HepG2 (cell line): Measurements from ENCODE around the gene SHISA9. TPM values are rescaled to one million over a fixed set of nuclear protein-coding genes. Genes with fewer than 3 reads are reported as not detected.

Experiments
- ADNP ChIP-seq: sonication (generic); formaldehyde crosslinking; IDR thresholded peaks from 2 replicates; pipeline ENCODE4 v1.4.0; 2020; ENCODE audit warnings: missing genetic modification reagents
- ARNT ChIP-seq: fragments of 450-650 bp; IDR thresholded peaks from 2 replicates; pipeline ENCODE4 v1.6.1; 2017
- ARNT2 ChIP-seq: sonication (generic); formaldehyde crosslinking; IDR thresholded peaks from 2 replicates; pipeline ENCODE4 v1.8.0; 2022; ENCODE audit warnings: mild to moderate bottlenecking, low read depth, missing genetic modification reagents, moderate library complexity
- HDAC2 ChIP-seq: sonication (generic); formaldehyde crosslinking; IDR thresholded peaks from 2 replicates; pipeline ENCODE4 v1.4.0; 2020; ENCODE audit warnings: missing genetic modification reagents
- HINFP ChIP-seq: sonication (generic); formaldehyde crosslinking; IDR thresholded peaks from 2 replicates; pipeline ENCODE4 v1.4.0; 2020; ENCODE audit warnings: low read depth, mild to moderate bottlenecking, missing genetic modification reagents
- KDM6A ChIP-seq: IDR thresholded peaks from 2 replicates; pipeline ENCODE4 v1.6.1; 2016; ENCODE audit warnings: low read depth
- KLF12 ChIP-seq: sonication (generic); formaldehyde crosslinking; IDR thresholded peaks from 2 replicates; pipeline ENCODE4 v1.4.0; 2020; ENCODE audit warnings: missing genetic modification reagents, borderline replicate concordance
- MAFG ChIP-seq: sonication (generic); formaldehyde crosslinking; IDR thresholded peaks from 2 replicates; pipeline ENCODE4 v1.5.1; 2020; ENCODE audit warnings: mild to moderate bottlenecking, missing genetic modification reagents
- MYC ChIP-seq: sonication (generic); formaldehyde crosslinking; IDR thresholded peaks from 2 replicates; pipeline ENCODE4 v1.9.0; 2021; ENCODE audit warnings: missing genetic modification reagents, borderline replicate concordance
- NR2F2 ChIP-seq: IDR thresholded peaks from 2 replicates; pipeline ENCODE4 v1.6.1; 2012; ENCODE audit warnings: low read depth, inconsistent platforms, borderline replicate concordance
- SMARCE1 ChIP-seq: fragments of 450-650 bp; IDR thresholded peaks from 2 replicates; pipeline ENCODE4 v1.6.1; 2017; ENCODE audit warnings: borderline replicate concordance
- SOX5 ChIP-seq: IDR thresholded peaks from 2 replicates; pipeline ENCODE4 v1.6.1; 2016; ENCODE audit warnings: borderline replicate concordance
- TGIF2 ChIP-seq: IDR thresholded peaks from 2 replicates; pipeline ENCODE4 v1.6.1; 2016; ENCODE audit warnings: control low read depth, missing compliant biosample characterization
- THAP7 ChIP-seq: sonication (generic); formaldehyde crosslinking; IDR thresholded peaks from 2 replicates; pipeline ENCODE4 v1.8.1; 2023; ENCODE audit warnings: mild to moderate bottlenecking, missing genetic modification reagents
- THAP9 ChIP-seq: sonication (generic); formaldehyde crosslinking; IDR thresholded peaks from 2 replicates; pipeline ENCODE4; 2020; ENCODE audit warnings: missing genetic modification reagents, mild to moderate bottlenecking, borderline replicate concordance
- ZBTB10 ChIP-seq: sonication (generic); formaldehyde crosslinking; IDR thresholded peaks from 2 replicates; pipeline ENCODE4 v1.4.0; 2020; ENCODE audit warnings: missing genetic modification reagents, borderline replicate concordance
- ZNF292 ChIP-seq: sonication (generic); formaldehyde crosslinking; IDR thresholded peaks from 2 replicates; pipeline ENCODE4 v1.8.1; 2022; ENCODE audit warnings: mild to moderate bottlenecking, low read depth, missing genetic modification reagents, borderline replicate concordance
- ZNF704 ChIP-seq: sonication (generic); formaldehyde crosslinking; IDR thresholded peaks from 2 replicates; pipeline ENCODE4 v1.8.1; 2023; ENCODE audit warnings: mild to moderate bottlenecking, inconsistent platforms, moderate library complexity, missing genetic modification reagents, borderline replicate concordance
- ZXDC ChIP-seq: sonication (generic); formaldehyde crosslinking; IDR thresholded peaks from 2 replicates; pipeline ENCODE4 v1.5.0; 2020; ENCODE audit warnings: mild to moderate bottlenecking, missing genetic modification reagents
- polyA plus RNA-seq, 8 experiments: library from polyadenylated mRNA; depleted of rRNA in 3 of 8; stranded (reverse) in 7 of 8; unstranded in 1 of 8; fragments of >200 nt; fragmentation: Illumina TruSeq in 4 of 8; extraction: Trizol in 4 of 8; gene quantifications; 2 replicates each; pipeline versions ENCODE4 v1.2.1 to v1.2.3, GENCODE V29; 2011 to 2016; ENCODE audit warnings: low read depth in 4 of 8, missing spikeins in 1 of 8, mixed read lengths in 1 of 8; ENCODE audit not compliant: insufficient read depth in 1 of 8
- total RNA-seq, 5 experiments: library from RNA; depleted of rRNA; stranded (reverse); fragments of >200 nt; fragmentation: Illumina TruSeq; extraction: Trizol; gene quantifications; 2 replicates each; pipeline ENCODE4 v1.2.3, GENCODE V29; 2016; ENCODE audit warnings: low read depth in 1 of 5

SHISA9 gene
- total and polyA plus RNA-seq, 2 of the 13 experiments (the other 11 are each of a cell fraction or from before 2014, with no cell fraction given) = 0.01 TPM; not detected in 1

GRCh38 chr16:13036600-13036999 lies 135.2 kb downstream of the SHISA9 start (continued):
- TF ChIP-seq THAP7 (CRISPR knock-in tag) (no peak), ZNF292 (no peak), ARNT2 (CRISPR knock-in tag) (no peak), MYC (CRISPR knock-in tag) (no peak), ZNF704 (CRISPR knock-in tag) (no peak), SOX5 (CRISPR knock-in tag) (no peak), ZXDC (CRISPR knock-in tag) (no peak), ADNP (CRISPR knock-in tag) (no peak), SMARCE1 (no peak), TGIF2 (CRISPR knock-in tag) (peak; percentile 91), ZBTB10 (CRISPR knock-in tag) (0 out of 2 replicates have a peak, but pooled peaks have one; percentile 50), THAP9 (no peak), MAFG (no peak), HDAC2 (CRISPR knock-in tag) (peak; percentile 63), ARNT (no peak), NR2F2 (no peak), KDM6A (CRISPR knock-in tag) (no peak), HINFP (CRISPR knock-in tag) (no peak), KLF12 (CRISPR knock-in tag) (no peak)
